Ectodermal cell (in vitro differentiated cells): ENCODE results near the gene SH3YL1.

ENCODE experiments used
- H3K27ac ChIP-seq: 2 replicates; pipeline ENCODE4 v1.7.0; 2013; ENCODE audit warnings: mild to moderate bottlenecking, low read depth, low read length; ENCODE audit not compliant: insufficient read depth, poor library complexity, severe bottlenecking
- H3K27me3 ChIP-seq: 2 replicates; pipeline ENCODE4 v1.7.0; 2013; ENCODE audit warnings: mild to moderate bottlenecking, low read length; ENCODE audit not compliant: insufficient read depth, control insufficient read depth, poor library complexity, severe bottlenecking
- H3K36me3 ChIP-seq: one replicate; pipeline ENCODE4 v1.7.0; 2013; ENCODE audit warnings: low read length; ENCODE audit not compliant: control insufficient read depth, insufficient read depth
- H3K4me1 ChIP-seq: one replicate; pipeline ENCODE4 v1.7.0; 2013; ENCODE audit warnings: low read length; ENCODE audit not compliant: control insufficient read depth, insufficient read depth
- H3K4me3 ChIP-seq: 2 replicates; pipeline ENCODE4 v1.7.0; 2013; ENCODE audit warnings: low read depth, low read length, control low read depth; ENCODE audit not compliant: insufficient read depth
- H3K9me3 ChIP-seq: 2 replicates; pipeline ENCODE4 v1.7.0; 2013; ENCODE audit warnings: mild to moderate bottlenecking, low read length, moderate library complexity; ENCODE audit not compliant: control insufficient read depth
- WGBS, 2 experiments: methylation state at CpG; one replicate each; pipeline ENCODE4 v1.1.7; 2013; ENCODE audit warnings: missing lambda C conversion rate in 2 of 2; 5-methylcytosine and 5-hydroxymethylcytosine counted together

Gene SH3YL1

DNA sequence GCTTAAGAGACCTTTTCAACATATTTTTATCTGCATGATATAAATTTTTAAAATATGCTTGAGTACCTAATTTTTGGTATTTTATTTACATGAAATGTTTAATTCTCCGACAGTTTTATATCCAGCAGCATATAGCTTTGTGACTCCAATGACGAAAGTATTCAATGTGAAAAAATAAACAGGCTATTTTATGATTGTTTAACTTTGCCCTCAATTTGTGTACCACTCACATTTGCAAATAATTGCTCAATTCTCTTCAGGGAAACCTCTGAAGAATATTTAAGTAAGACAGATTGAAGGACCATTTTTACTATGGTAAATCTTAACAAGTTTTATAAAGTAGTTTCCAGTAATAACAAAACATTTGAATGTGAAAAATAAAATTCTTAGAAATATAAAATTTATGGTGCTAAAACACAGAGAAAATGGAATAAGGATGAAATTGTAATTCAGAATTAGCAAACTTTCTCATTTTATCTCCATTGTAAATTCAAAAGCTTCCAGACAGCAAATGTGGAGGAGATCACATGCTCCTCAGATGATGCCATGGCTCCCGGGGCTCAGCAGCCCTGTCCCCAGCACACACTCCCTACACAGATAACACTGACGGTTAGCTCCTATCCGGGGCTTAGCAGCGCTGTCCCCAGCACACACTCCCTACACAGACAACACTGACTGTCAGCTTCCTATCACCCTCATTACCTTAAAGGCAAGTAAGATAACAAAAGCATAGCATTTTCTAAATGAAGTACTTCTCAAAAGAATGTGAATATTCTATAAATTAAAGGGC lies 39.7 kb downstream of the SH3YL1 start:
- Histone ChIP-seq H3K9me3 (no peaks in the 10 kb centered on the region), H3K4me3 (no peak overlapping the region), H3K27me3 (no peaks in the 10 kb centered on the region), H3K4me1 (no peaks in the 10 kb centered on the region), H3K36me3 (no peaks in the 10 kb centered on the region), H3K27ac (no peak overlapping the region)
- WGBS, 2 experiments, result 91 to 99% methylated on average over 4 to 6 of the region's 6 CpGs

DNA sequence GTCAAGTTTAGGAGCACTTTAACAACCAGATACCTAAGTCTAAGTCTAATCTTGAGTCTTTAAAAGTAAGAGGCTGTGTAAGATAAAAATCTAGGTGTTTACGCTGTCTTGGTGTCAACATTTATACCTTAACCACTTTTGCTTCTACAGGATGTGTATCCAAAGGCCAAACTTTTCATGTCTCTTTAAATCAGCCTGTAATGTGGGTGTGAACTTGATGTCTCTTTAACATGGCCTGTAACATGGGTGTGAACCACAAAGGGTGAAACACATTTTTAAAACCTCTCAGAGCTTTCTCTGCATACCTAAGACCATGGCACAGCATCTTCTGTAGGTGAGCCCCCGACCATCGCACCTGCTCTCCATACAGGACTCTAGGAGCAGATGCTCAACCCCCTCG lies 40.4 kb downstream of the SH3YL1 start:
- no peak overlapping the region for H3K4me3 ChIP-seq
- no peaks in the 10 kb centered on the region for H3K36me3 ChIP-seq
- no peaks in the 10 kb centered on the region for H3K9me3 ChIP-seq
- no peaks in the 10 kb centered on the region for H3K4me1 ChIP-seq
- H3K27ac ChIP-seq, result no peak overlapping the region
- 93 to 97% methylated on average over 4 of the region's 4 CpGs for WGBS, 2 experiments
- H3K27me3 ChIP-seq, result no peaks in the 10 kb centered on the region

DNA sequence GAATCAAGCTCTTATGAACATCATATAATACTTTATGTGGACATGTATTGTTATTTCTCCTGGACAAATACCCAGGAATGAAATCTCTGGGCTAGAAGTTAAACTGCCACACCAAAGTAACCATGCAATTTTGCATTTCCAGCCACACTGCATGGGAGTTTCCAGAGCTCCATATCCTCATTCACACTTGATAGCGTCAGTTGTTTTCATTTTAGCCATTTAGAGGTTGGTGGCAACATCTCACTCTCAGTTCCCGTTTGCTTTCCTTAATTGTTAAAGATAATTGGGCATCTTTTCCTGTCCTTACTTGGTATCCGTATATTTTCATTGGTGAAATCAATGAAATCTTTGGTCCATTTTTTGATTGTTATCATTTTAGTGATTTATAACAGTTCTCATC lies 47.8 kb downstream of the SH3YL1 start:
- 96 to 97% methylated on average over 2 of the region's 3 CpGs for WGBS, 2 experiments
- Histone ChIP-seq H3K4me3 (no peak overlapping the region), H3K9me3 (no peaks in the 10 kb centered on the region), H3K27ac (no peak overlapping the region), H3K27me3 (no peaks in the 10 kb centered on the region), H3K36me3 (no peaks in the 10 kb centered on the region), H3K4me1 (no peaks in the 10 kb centered on the region)

DNA sequence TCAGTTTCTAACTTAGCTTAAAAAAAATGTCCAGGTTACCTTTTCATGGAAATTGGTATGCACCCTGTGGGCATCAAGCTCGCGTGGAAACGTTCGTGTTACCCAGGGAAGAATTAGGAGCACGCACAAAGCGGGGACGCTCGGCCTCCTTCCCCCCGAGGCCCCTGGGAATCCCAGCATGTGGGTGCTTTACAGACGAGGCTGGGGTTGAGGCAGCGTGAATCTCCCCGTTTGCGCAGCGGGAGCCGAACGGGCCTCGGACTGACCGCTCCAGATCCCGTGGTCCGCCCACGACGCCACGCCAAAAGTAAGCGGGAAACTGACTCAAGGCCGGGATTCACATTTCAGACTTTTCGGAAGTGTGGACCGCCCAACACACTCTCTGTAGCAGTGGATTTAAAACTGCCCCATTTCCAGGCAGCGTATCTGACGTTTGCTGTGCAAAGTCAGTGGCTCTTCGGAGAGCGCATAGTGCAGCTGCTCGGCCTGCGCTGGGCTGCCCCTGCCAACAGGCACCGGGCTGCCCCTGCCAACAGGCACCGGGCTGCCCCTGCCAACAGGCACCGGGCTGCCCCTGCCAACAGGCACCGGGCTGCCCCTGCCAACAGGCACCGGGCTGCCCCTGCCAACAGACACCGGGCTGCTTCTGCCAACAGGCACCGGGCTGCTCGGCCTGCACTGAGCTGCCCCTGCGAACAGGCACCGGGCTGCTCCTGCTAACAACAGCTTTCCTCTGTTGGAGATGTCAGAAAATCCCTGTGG lies 49.7 kb downstream of the SH3YL1 start:
- no peak overlapping the region for H3K27ac ChIP-seq
- 94 to 95% methylated on average over 43 of the region's 43 CpGs for WGBS, 2 experiments
- H3K4me1 ChIP-seq, result no peaks in the 10 kb centered on the region
- H3K27me3 ChIP-seq, result no peaks in the 10 kb centered on the region
- H3K4me3 ChIP-seq, result no peak overlapping the region
- H3K36me3 ChIP-seq, result no peaks in the 10 kb centered on the region
- H3K9me3 ChIP-seq, result no peaks in the 10 kb centered on the region

DNA sequence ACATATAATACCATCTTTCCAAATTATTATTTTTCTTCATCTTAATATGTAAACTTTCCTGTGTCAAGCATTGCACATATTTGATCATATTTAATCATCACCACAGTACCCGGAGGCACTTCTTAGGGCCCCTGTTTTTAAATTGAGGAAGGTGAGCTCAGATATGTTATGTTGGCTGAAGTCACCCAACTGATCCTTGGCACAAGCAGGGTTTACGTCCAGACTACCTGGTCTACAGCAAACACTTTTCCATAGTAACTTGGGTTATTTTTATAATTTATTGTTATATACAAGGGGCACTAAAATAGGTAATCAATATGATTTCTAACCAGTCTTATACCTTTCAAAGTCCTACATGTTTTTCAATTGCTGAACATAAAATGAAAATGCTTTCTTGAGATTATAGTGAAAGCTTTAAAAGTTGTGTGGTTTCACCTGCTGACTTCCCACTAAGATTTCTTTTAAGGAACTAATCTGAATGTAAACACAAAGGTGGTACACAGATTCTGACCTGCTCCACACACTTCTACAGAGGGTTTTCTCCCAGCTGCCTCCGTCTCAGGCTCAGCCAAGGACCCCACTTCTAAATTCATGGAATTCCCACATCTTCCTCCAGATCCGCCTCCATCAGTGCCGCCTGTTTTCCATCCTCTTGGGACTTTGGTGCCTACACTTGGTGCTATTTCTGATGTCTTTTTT lies 52.2 kb downstream of the SH3YL1 start:
- Histone ChIP-seq H3K4me1 (no peaks in the 10 kb centered on the region), H3K9me3 (no peaks in the 10 kb centered on the region), H3K36me3 (no peaks in the 10 kb centered on the region), H3K27ac (no peak overlapping the region), H3K4me3 (no peak overlapping the region), H3K27me3 (no peaks in the 10 kb centered on the region)
- WGBS, 2 experiments, result 94 to 96% methylated on average over 4 of the region's 5 CpGs

DNA sequence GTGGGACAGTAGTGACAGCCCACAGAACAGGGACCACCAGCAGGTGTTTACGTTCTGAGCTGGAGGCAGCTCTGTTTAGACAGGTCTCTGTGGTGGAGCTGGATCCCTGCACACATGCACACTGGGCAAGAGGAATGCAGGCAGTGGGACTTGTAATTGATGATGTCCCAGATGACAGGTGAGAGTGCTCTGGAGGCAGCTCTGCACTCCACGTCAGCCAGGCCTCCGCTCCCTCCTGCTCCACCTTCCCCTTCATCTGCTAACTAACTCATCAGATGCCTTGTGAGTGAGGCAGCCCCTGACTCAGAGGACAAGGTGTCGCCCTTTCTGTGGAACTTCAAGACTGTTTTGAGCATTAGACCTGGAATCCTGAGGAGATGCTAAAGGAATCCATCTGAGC lies 53.2 kb downstream of the SH3YL1 start:
- Histone ChIP-seq H3K27me3 (no peaks in the 10 kb centered on the region), H3K36me3 (no peaks in the 10 kb centered on the region), H3K4me3 (no peak overlapping the region), H3K4me1 (no peaks in the 10 kb centered on the region), H3K27ac (no peak overlapping the region), H3K9me3 (no peaks in the 10 kb centered on the region)
- WGBS, 2 experiments, result 83 to 86% methylated on average over 4 of the region's 4 CpGs

DNA sequence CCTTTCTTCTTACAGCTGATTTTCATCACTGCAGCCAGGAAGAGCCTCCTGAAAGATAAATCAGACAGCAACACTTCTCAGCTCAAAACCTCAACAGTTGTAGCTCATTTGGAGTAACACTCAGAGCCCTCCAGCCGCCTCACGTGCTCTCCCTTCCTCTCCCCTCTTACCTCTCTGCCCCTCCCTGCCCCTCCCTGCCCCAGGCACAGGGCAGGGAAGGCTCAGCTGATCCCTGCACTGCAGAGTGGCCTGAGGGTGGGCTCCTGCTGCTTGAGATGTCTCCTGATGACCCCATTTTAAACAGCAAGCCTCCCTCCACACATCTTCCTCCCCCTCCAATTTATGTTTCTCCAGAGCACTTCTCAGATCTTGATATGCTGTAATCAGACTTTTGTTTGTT lies 54.4 kb downstream of the SH3YL1 start:
- no peaks in the 10 kb centered on the region for H3K9me3 ChIP-seq
- no peaks in the 10 kb centered on the region for H3K4me1 ChIP-seq
- 41 to 57% methylated on average over 2 of the region's 2 CpGs for WGBS, 2 experiments
- no peaks in the 10 kb centered on the region for H3K27me3 ChIP-seq
- H3K27ac ChIP-seq, result no peak overlapping the region
- H3K4me3 ChIP-seq, result no peak overlapping the region
- H3K36me3 ChIP-seq, result no peaks in the 10 kb centered on the region

DNA sequence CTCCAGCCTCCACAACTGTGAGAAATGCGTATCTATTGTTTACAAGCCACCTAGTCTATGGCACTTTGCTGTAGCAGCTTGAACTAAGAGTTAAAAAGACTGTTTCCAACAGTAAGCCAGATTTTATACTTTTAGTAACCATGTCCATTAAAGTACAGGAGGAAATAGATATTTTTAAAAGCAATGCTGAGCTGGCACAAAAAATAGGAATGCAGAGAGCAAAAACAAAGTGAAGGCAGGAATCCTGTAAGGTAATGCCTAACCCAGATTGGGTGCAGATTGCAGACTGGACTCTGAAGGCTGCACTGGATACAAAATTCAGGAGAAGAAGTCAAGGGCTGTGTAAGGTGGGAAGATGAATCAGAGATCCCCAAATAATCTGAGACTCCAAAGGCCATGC lies 55.5 kb downstream of the SH3YL1 start:
- 92 to 93% methylated on average over 1 of the region's 1 CpG for WGBS, 2 experiments

DNA sequence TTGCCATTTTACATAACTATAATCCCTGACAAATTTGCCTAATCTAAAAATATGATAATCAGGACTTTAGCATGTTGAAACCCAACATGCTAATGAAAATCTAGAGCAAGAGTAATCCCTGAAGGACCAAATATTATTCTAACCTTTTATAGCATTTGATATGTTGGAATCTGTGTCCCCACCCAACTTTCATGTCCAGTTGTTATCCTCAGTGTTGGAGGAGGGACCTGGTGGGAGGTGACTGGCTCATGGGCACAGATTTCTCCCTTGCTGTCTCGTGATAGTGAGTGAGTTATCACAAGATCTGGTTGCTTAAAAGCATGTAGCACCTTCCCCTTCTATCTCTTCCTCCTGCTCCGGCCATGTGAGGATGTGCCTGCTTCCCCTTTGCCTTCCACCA lies 59.8 kb downstream of the SH3YL1 start:
- Histone ChIP-seq H3K4me3 (no peak overlapping the region), H3K27me3 (no peaks in the 10 kb centered on the region), H3K4me1 (no peaks in the 10 kb centered on the region), H3K36me3 (no peaks in the 10 kb centered on the region), H3K27ac (no peak overlapping the region), H3K9me3 (no peaks in the 10 kb centered on the region)
- 91 to 93% methylated on average over 2 of the region's 2 CpGs for WGBS, 2 experiments

More for the DNA sequence above, 55.5 kb downstream of the SH3YL1 start:
- no peak overlapping the region for H3K4me3 ChIP-seq
- no peak overlapping the region for H3K27ac ChIP-seq
- no peaks in the 10 kb centered on the region for H3K9me3 ChIP-seq
- H3K27me3 ChIP-seq, result no peaks in the 10 kb centered on the region
- no peaks in the 10 kb centered on the region for H3K4me1 ChIP-seq
- no peaks in the 10 kb centered on the region for H3K36me3 ChIP-seq

DNA sequence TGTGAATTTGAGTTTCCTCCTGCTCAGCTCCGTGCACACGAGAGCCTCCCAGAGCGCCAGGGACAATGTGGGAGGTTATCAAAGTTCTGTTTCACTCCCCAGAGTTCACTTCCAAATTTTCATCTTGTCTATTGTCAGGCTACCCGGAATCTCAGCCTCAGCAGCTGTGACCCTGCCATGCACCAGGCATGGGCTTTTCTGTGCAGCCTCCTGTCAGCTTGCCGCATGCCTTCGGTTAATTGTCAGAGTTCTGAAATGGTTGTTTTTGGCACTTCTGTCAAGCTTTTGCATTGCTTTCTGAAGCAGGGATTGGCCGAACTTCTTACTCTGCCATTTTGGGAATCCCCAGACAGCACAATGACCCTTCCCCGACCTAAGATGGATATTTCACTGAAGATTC lies 60.4 kb downstream of the SH3YL1 start:
- H3K36me3 ChIP-seq, result no peaks in the 10 kb centered on the region
- no peaks in the 10 kb centered on the region for H3K4me1 ChIP-seq

More for the DNA sequence above, 60.4 kb downstream of the SH3YL1 start:
- WGBS, 2 experiments, result 85 to 92% methylated on average over 8 of the region's 8 CpGs
- H3K27me3 ChIP-seq, result no peaks in the 10 kb centered on the region
- H3K9me3 ChIP-seq, result no peaks in the 10 kb centered on the region
- H3K27ac ChIP-seq, result no peak overlapping the region
- no peak overlapping the region for H3K4me3 ChIP-seq
